GM12878 (cell line): Measurements from ENCODE around the gene DXO. TPM values are rescaled to one million over a fixed set of nuclear protein-coding genes. Genes with fewer than 3 reads are reported as not detected.
"Not testable (repeated sequence)": the region's sequence is repeated elsewhere in the genome, so short reads cannot be mapped to it uniquely, and the experiment has no call there.

Source experiments
- ATAC-seq: fragments of 200-7000 bp; cut with Tn5 transposase; 3 replicates; pipeline ENCODE4 v1.9.1; 2020; ENCODE audit warnings: mild to moderate bottlenecking, moderate library complexity
- BruUV-seq: library from RNA; stranded (reverse); fragments of 400-500 nt; replicated peaks from 2 replicates; lab custom pipeline; 2021; lab: Mats Ljungman, UMichigan
- CTCF ChIA-PET: fragments of 300-600 bp; sonication (Branson Sonifier 250); formaldehyde crosslinking; extraction: SDS; loops from one replicate; lab custom pipeline; 2021; ENCODE audit warnings: inconsistent platforms; lab: Yijun Ruan, JAX
- POLR2A ChIA-PET: fragments of 350-600 bp; formaldehyde crosslinking; extraction: SDS; loops from one replicate; lab custom pipeline; 2021; ENCODE audit warnings: inconsistent platforms; lab: Charles Lee
- RAD21 ChIA-PET: fragments of 300-600 bp; sonication (Branson Sonifier 250); formaldehyde crosslinking; loops from one replicate; lab custom pipeline; 2023; ENCODE audit warnings: antibody characterized with exemption; ENCODE audit not compliant: unreplicated experiment; lab: Charles Lee
- SMC1A ChIA-PET: fragments of 300-600 bp; sonication (Branson Sonifier 250); formaldehyde crosslinking; loops from one replicate; lab custom pipeline; 2023; ENCODE audit not compliant: unreplicated experiment, uncharacterized antibody; lab: Charles Lee
- DNase-seq: peaks from one replicate; pipeline ENCODE4 v3.0.0-alpha.2; 2011; ENCODE audit warnings: low read depth, low spot score
- FAIRE-seq: peaks from 3 replicates; lab custom pipeline; 2011; peaks lifted over from hg19 to GRCh38; lab: Jason Lieb, UNC
- H2AFZ ChIP-seq: 2 replicates; pipeline ENCODE4 v1.6.0; 2011; ENCODE audit warnings: low read depth, low read length, control low read depth; ENCODE audit not compliant: control insufficient read depth
- H3K27ac ChIP-seq: 2 replicates; pipeline ENCODE4 v1.5.1; 2011; ENCODE audit warnings: control low read depth; ENCODE audit not compliant: control insufficient read depth, insufficient read depth
- H3K27me3 ChIP-seq, 2 experiments: replicated peaks in 1 of 2; 2 replicates each; pipeline versions ENCODE4 v1.6.0 to v1.6.1; 2011; ENCODE audit warnings: low read length in 1 of 2; ENCODE audit not compliant: control insufficient read depth in 2 of 2, insufficient read depth in 2 of 2
- H3K36me3 ChIP-seq, 2 experiments: 2 replicates each; pipeline ENCODE4 v1.5.1; 2011; ENCODE audit warnings: low read length in 1 of 2; ENCODE audit not compliant: control insufficient read depth in 2 of 2, insufficient read depth in 2 of 2
- H3K4me1 ChIP-seq: 2 replicates; pipeline ENCODE4 v1.6.1; 2011; ENCODE audit warnings: mild to moderate bottlenecking, low read length, moderate library complexity, mixed read lengths; ENCODE audit not compliant: control insufficient read depth, insufficient read depth
- H3K4me2 ChIP-seq: 2 replicates; pipeline ENCODE4 v1.6.0; 2011; ENCODE audit warnings: control low read depth; ENCODE audit not compliant: control insufficient read depth, insufficient read depth
- H3K4me3 ChIP-seq: fragments of 200-600 bp; sonication (generic); 2 replicates; pipeline ENCODE4 v1.5.1; 2016
- H3K79me2 ChIP-seq: 2 replicates; pipeline ENCODE4 v1.6.0; 2011; ENCODE audit warnings: low read length; ENCODE audit not compliant: control insufficient read depth, insufficient read depth
- H3K9ac ChIP-seq: 2 replicates; pipeline ENCODE4 v1.8.0; 2011; ENCODE audit warnings: low read length, control low read depth, mixed read lengths; ENCODE audit not compliant: control insufficient read depth, insufficient read depth
- H3K9me3 ChIP-seq: replicated peaks from 3 replicates; pipeline ENCODE4 v1.5.1; 2011; ENCODE audit warnings: mild to moderate bottlenecking, low read length; ENCODE audit not compliant: control insufficient read depth, insufficient read depth
- H4K20me1 ChIP-seq: 2 replicates; pipeline ENCODE4 v1.6.0; 2011; ENCODE audit not compliant: control insufficient read depth, insufficient read depth
- WGBS: methylation state at CpG from one replicate; pipeline ENCODE4 v1.1.6; 2016; ENCODE audit warnings: low lambda C conversion rate; ENCODE audit not compliant: insufficient replicate concordance, insufficient coverage; ENCODE audit errors: missing lambda C conversion rate; 5-methylcytosine and 5-hydroxymethylcytosine counted together
- in situ Hi-C: fragments of 300-500 bp; cut with MboI; formaldehyde crosslinking; loops from 9 replicates; pipeline ENCODE4 v1.14.3; 2018; ENCODE audit warnings: mixed read lengths
- intact Hi-C: fragments of 100-400 bp; cut with micrococcal nuclease; formaldehyde crosslinking; loops from one replicate; pipeline ENCODE4 v1.14.2; 2022; ENCODE audit not compliant: unreplicated experiment
- polyA plus RNA-seq, 11 experiments: library from polyadenylated mRNA; depleted of rRNA in 4 of 11; unstranded in 6 of 11; stranded (reverse) in 5 of 11; fragments of >200 nt; fragmentation: Nextera tagmentation in 4 of 11; fragmentation: Illumina TruSeq in 1 of 11; extraction: Ambion mirVana in 4 of 11; extraction: Trizol in 1 of 11; gene quantifications; 1 replicate in 1 of 11; 2 replicates in 10 of 11; pipeline versions ENCODE4 v1.2.1 to v1.2.3, GENCODE V29; 2011 to 2016; ENCODE audit warnings: inconsistent platforms in 2 of 11, missing spikeins in 2 of 11, low read depth in 1 of 11
- total RNA-seq, 4 experiments: library from RNA; depleted of rRNA in 3 of 4; stranded (reverse); fragments of >200 nt in 3 of 4; fragmentation: Illumina TruSeq in 1 of 4; extraction: Trizol in 1 of 4; gene quantifications; 2 replicates each; pipeline versions ENCODE4 v1.2.1 to v1.2.3, GENCODE V29; 2013 to 2021

Gene DXO
- total and polyA plus RNA-seq, 10 of the 15 experiments (the other 5 are each of a cell fraction or from before 2014, with no cell fraction given) = 4.5 to 21.4 (median 16.3) TPM

GRCh38 chr6:32008616-32009015 is 36.7 kb upstream of the DXO start:
- H3K79me2 ChIP-seq, H3K4me2 ChIP-seq, H3K4me3 ChIP-seq, ATAC-seq, in situ Hi-C loops, POLR2A ChIA-PET, H4K20me1 ChIP-seq, BruUV-seq, H3K4me1 ChIP-seq, H3K9me3 ChIP-seq, RAD21 ChIA-PET, H2AFZ ChIP-seq, CTCF ChIA-PET, intact Hi-C loops, H3K27ac ChIP-seq, H3K36me3 ChIP-seq, SMC1A ChIA-PET, H3K9ac ChIP-seq, FAIRE-seq, DNase-seq, H3K27me3 ChIP-seq: not testable (repeated sequence)
- WGBS = 48% methylated on average over 4 of the region's 12 CpGs

GRCh38 chr6:32008037-32008436 is 36.1 kb upstream of the DXO start:
- SMC1A ChIA-PET, intact Hi-C loops: not testable (repeated sequence)

GRCh38 chr6:32007086-32007485 is 35.1 kb upstream of the DXO start:
- CTCF ChIA-PET, SMC1A ChIA-PET, H3K4me2 ChIP-seq, H3K4me1 ChIP-seq, FAIRE-seq, DNase-seq, RAD21 ChIA-PET, H3K9ac ChIP-seq, H3K27ac ChIP-seq, H3K27me3 ChIP-seq, H3K4me3 ChIP-seq, H4K20me1 ChIP-seq, H2AFZ ChIP-seq, ATAC-seq, intact Hi-C loops, H3K9me3 ChIP-seq, BruUV-seq, POLR2A ChIA-PET, in situ Hi-C loops, H3K79me2 ChIP-seq, H3K36me3 ChIP-seq: not testable (repeated sequence)
- 63% methylated on average over 10 of the region's 12 CpGs for WGBS

More at GRCh38 chr6:32008037-32008436, 36.1 kb upstream of the DXO start:
- H3K4me1 ChIP-seq, FAIRE-seq, H3K27me3 ChIP-seq, in situ Hi-C loops, H2AFZ ChIP-seq, H3K4me3 ChIP-seq, BruUV-seq, H4K20me1 ChIP-seq, DNase-seq, CTCF ChIA-PET, H3K9ac ChIP-seq, H3K36me3 ChIP-seq, H3K27ac ChIP-seq, POLR2A ChIA-PET, H3K79me2 ChIP-seq, H3K4me2 ChIP-seq, H3K9me3 ChIP-seq, RAD21 ChIA-PET, ATAC-seq: not testable (repeated sequence)
- no CpG with 5 or more reads among the region's 24 CpGs for WGBS

GRCh38 chr6:32005991-32006529 is 34.1 kb upstream of the DXO start:
- in situ Hi-C loops, H3K4me2 ChIP-seq, ATAC-seq, DNase-seq, H3K36me3 ChIP-seq, H3K9me3 ChIP-seq, H2AFZ ChIP-seq, intact Hi-C loops, H3K4me3 ChIP-seq, POLR2A ChIA-PET, H3K79me2 ChIP-seq, SMC1A ChIA-PET, H3K27ac ChIP-seq, CTCF ChIA-PET, H3K9ac ChIP-seq, H3K4me1 ChIP-seq, BruUV-seq, H3K27me3 ChIP-seq, RAD21 ChIA-PET, H4K20me1 ChIP-seq, FAIRE-seq: not testable (repeated sequence)
- 65% methylated on average over 6 of the region's 8 CpGs for WGBS
